Dendritic cell treated with granulocyte-macrophage colony-stimulating factor and Interleukin-4, amounts not matched to agents 40 ng/mL and 50 ng/mL, for 4 days (primary cell): ENCODE measurements around the gene SLC34A1.
A peak's percentile ranks its signal among the peaks of the same experiment; 100 is the strongest.

Source experiments
- H3K27ac Mint-ChIP-seq: one replicate; pipeline ENCODE4 v1.8.0; 2022; ENCODE audit warnings: mild to moderate bottlenecking, mixed read lengths
- H3K27me3 Mint-ChIP-seq: one replicate; pipeline ENCODE4 v1.8.0; 2022; ENCODE audit warnings: mild to moderate bottlenecking, mixed read lengths
- H3K36me3 Mint-ChIP-seq: one replicate; pipeline ENCODE4 v1.8.0; 2022; ENCODE audit warnings: low read depth, mixed read lengths
- H3K4me1 Mint-ChIP-seq: one replicate; pipeline ENCODE4 v1.8.0; 2022; ENCODE audit warnings: low read depth, mixed read lengths
- H3K4me3 Mint-ChIP-seq: one replicate; pipeline ENCODE4 v1.8.0; 2022; ENCODE audit warnings: mild to moderate bottlenecking, moderate library complexity, mixed read lengths
- H3K9me3 Mint-ChIP-seq: one replicate; pipeline ENCODE4 v1.8.0; 2022; ENCODE audit warnings: mixed read lengths
- intact Hi-C: fragments of 100-400 bp; cut with micrococcal nuclease; formaldehyde crosslinking; loops from one replicate; pipeline ENCODE4 v1.15.0; 2022

The SLC34A1 gene

DNA sequence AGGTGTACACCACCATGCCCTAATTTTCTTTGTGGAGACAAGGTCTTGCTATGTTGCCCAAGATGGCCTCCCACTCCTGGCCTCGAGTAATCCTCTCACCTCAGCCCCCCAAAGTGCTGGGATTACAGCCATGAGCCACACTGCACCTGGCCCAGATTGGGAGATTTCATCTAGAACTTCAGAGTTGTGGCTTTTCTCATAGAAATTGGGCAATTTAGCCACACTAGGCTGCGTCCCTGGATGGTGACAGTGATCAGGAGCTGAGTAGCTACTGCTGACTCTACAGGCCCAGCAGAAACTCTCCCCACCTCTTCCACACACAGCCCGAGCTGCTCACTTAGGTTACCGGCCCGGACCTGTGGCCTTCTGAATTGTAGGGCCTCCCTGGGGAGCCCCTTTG lies 8.5 kb downstream of the SLC34A1 start:
- intact Hi-C loops: loop anchor here (5.0 kb wide), 1 partner anchor 105 kb away; the partner anchor contains the start of gene PDLIM7
- peaks cover 22% of the 10 kb centered on the region for H3K27me3 Mint-ChIP-seq
- H3K4me1 Mint-ChIP-seq: peaks cover 58% of the 10 kb centered on the region
- no peaks in the 10 kb centered on the region for H3K9me3 Mint-ChIP-seq
- peak overlapping the region; percentile 7 for H3K27ac Mint-ChIP-seq
- no peak overlapping the region for H3K4me3 Mint-ChIP-seq
- no peaks in the 10 kb centered on the region for H3K36me3 Mint-ChIP-seq

DNA sequence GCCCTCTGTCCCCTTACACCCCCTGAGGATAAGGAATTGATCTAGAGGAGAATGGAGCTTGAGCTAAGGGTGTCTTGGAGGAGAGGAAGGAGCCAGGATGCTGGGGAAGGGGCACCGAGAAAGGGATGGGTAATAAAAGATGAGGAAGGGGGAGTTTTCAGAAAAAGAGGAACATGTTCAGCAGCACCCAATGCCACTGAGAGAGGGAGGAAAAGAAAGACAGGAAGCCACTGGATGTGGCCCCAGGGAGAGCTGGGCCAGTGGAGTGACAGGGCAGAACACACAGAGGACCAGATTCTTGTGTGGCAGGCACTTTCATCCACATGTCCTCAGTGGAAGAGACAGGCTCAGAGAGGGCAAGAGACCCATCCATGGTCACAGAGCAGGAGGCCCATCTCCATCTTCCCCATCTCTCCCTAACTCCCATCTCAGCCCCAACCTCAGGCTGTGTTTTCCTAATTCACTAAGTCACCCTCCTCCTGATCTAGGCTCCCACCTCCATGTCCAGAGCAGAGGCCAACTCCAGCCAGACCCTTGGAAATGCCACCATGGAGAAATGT lies 9.1 kb downstream of the SLC34A1 start:
- intact Hi-C loops: loop anchor here (5.0 kb wide), 1 partner anchor 104 kb away; the partner anchor contains the start of gene PDLIM7
- no peaks in the 10 kb centered on the region for H3K9me3 Mint-ChIP-seq
- peak overlapping the region; percentile 7 for H3K27ac Mint-ChIP-seq
- peaks cover 27% of the 10 kb centered on the region for H3K27me3 Mint-ChIP-seq
- no peaks in the 10 kb centered on the region for H3K36me3 Mint-ChIP-seq
- H3K4me1 Mint-ChIP-seq: peaks cover 54% of the 10 kb centered on the region
- no peak overlapping the region for H3K4me3 Mint-ChIP-seq

DNA sequence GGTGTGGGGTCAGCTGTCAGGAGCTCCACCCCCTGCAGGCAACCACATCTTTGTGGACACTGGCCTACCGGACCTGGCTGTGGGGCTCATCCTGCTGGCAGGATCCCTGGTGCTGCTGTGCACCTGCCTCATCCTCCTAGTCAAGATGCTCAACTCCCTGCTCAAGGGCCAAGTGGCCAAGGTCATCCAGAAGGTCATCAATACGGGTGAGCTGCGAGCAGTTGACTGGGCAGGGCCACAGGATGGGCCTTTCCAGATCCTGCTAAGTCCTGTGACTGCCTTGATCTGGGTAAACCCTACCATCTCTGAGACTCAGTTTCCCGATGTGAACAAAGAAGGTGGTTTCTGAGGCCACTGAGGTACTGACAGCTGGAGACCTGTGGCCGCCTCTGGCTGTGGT lies 9.8 kb downstream of the SLC34A1 start:
- no peak overlapping the region for H3K27ac Mint-ChIP-seq
- intact Hi-C loops: loop anchor here (5.0 kb wide), 1 partner anchor 103 kb away; the partner anchor contains the start of gene PDLIM7
- peaks cover 47% of the 10 kb centered on the region for H3K4me1 Mint-ChIP-seq
- H3K27me3 Mint-ChIP-seq: peaks cover 34% of the 10 kb centered on the region
- no peaks in the 10 kb centered on the region for H3K36me3 Mint-ChIP-seq
- H3K4me3 Mint-ChIP-seq: no peak overlapping the region
- H3K9me3 Mint-ChIP-seq: no peaks in the 10 kb centered on the region

DNA sequence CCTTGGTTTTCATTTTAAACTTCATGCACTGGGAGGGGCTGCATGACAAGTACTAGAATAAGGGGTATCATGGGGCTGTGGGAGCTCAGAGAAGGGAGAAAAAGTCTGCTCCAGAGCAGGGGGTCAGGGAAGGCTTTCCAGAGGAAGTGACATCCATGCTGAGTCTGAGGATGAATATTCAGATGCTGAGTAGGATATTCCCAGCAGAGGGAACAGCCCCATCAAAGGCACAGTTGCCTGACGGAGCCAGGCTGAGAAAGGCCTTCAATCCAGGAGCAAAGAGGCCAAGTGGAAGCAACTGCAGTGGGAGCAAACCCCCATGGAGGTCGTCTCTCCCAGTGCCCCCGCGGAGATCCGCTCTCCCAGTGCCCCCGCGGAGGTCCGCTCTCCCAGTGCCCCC lies 11.8 kb downstream of the SLC34A1 start:
- H3K27me3 Mint-ChIP-seq: peaks cover 52% of the 10 kb centered on the region
- H3K4me1 Mint-ChIP-seq: peaks cover 27% of the 10 kb centered on the region
- no peak overlapping the region for H3K27ac Mint-ChIP-seq
- intact Hi-C loops: no loop called here
- no peaks in the 10 kb centered on the region for H3K9me3 Mint-ChIP-seq
- no peaks in the 10 kb centered on the region for H3K36me3 Mint-ChIP-seq
- H3K4me3 Mint-ChIP-seq: no peak overlapping the region

DNA sequence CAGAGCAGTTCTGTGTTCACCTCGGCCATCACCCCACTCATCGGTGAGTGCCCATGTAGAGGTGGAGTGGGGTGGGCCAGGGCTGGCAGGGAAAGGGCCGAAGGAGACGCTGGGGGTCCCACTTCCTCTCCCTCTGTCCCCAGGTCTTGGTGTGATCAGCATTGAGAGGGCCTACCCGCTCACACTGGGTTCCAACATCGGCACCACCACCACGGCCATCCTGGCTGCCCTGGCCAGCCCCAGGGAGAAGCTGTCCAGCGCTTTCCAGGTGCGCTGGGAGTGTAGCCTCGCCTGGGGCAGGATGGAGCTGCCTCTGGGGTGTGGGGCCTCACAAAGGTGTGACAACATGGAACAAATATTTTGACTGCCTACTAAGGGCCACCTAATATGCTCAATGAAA lies 12.6 kb downstream of the SLC34A1 start:
- Mint-ChIP-seq H3K27me3 (peaks cover 55% of the 10 kb centered on the region), H3K4me1 (peaks cover 23% of the 10 kb centered on the region), H3K27ac (no peak overlapping the region), H3K36me3 (no peaks in the 10 kb centered on the region), H3K4me3 (no peak overlapping the region), H3K9me3 (no peaks in the 10 kb centered on the region)
- intact Hi-C loops: no loop called here

DNA sequence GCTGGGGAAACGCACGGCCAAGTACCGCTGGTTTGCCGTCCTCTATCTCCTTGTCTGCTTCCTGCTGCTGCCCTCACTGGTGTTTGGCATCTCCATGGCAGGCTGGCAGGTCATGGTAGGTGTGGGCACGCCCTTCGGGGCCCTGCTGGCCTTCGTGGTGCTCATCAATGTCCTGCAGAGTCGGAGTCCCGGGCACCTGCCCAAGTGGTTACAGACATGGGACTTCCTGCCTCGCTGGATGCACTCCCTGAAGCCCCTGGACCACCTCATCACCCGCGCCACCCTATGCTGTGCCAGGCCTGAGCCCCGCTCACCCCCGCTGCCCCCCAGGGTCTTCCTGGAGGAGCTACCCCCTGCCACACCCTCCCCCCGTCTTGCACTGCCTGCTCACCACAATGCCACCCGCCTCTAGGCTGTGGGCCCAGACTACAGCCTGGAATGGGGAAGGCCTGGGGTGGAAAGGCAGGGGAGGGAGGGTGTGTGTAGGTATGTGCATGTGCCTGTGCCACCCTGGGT lies 13.7 kb downstream of the SLC34A1 start:
- Mint-ChIP-seq H3K27ac (no peak overlapping the region), H3K4me1 (peaks cover 26% of the 10 kb centered on the region), H3K27me3 (peaks cover 65% of the 10 kb centered on the region), H3K4me3 (no peak overlapping the region), H3K36me3 (no peaks in the 10 kb centered on the region), H3K9me3 (no peaks in the 10 kb centered on the region)
- intact Hi-C loops: no loop called here

DNA sequence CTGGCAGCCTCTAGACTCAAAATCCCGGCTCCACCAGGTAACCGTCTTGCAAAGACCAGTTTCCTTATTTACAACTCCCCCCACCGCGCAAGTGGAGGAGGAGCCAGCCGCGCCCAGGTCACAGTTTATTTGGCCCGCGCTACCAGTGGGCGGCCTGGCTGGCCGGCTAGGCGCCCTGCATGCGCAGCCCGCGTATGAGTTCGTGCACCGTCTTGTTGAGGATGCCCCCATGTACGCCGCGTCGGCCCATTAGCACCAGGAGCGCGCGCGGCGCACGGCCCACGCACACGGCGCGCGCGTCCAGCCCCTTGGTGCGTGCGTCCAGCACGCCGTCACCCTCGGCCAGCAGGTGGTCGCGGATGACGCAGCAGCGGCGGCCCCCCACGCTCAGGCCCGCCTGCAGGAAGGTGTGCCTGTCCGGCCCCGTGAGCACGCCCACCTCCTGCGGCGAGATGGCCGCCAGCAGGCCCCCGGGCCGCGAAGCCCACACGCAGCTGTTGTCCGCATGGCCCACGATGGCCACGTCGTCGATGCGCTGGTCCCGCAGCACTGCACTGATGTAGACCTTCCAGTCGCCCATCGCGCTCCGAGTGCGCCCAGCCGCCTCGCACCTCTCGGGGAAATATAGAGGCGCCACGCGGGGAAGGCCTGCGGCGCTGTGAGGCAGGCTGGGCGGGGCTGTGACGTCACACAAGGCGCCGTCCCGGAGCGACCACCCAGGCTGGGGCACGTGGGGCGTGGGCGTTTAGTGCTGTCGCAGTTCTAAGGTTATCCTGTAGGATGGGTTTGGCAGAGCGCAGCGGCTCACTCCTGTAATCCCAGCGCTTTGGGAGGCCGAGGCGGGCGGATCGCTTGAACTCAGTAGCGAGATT lies 16.0 kb downstream of the SLC34A1 start, which contains the start of gene PFN3:
PFN3 (minus strand) TSS at position 665 of the 872 bp plus-strand sequence; CDS start at position 580, 85 bp downstream.
- Mint-ChIP-seq H3K9me3 (no peaks in the 10 kb centered on the region), H3K27me3 (peaks cover 86% of the 10 kb centered on the region), H3K27ac (no peak within 1 kb of the TSS), H3K4me3 (no peak within 1 kb of the TSS), H3K36me3 (no peaks in the 10 kb centered on the region), H3K4me1 (peaks cover 35% of the 10 kb centered on the region)
- intact Hi-C loops: loop anchor here (5.0 kb wide), 1 partner anchor 107 kb away; the partner anchor contains the start of gene DOK3

DNA sequence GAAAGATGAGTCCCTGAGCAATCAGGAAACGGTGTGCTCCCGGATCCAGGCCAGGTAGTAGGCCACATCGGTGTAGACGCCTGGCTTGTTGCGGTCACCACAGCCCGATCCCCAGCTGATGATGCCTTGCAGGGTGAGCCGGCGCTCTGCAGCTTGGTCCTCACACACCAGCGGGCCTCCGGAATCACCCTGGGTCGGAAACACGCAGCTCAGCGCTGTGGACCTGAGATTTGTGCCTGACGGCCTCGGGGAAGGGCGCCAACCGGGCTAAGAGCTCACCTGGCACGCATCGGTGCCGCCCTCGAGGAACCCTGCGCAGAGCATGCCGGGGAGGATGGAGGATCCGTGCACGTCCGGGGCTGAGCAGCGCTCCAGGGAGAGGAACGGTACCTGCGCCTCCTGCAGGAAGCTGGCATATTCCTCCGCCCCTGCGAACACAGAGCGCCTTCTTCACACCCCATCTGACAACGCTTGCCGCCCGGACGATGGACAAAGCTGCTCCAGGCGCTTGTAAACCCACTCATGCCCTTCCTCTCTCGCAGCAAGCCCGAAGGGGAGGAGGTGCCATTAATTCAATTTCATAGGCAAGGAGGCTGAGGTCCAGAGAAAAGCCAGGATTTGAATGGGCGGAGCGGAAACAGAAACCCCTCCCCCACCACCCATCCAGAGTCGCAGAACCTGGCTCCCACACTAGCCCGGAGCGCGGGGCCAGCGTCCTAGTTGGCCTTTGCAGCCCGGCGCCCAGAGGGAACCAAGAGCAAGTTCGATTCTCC lies 18.2 kb downstream of the SLC34A1 start:
- Mint-ChIP-seq H3K4me3 (no peak overlapping the region), H3K27me3 (peaks cover 75% of the 10 kb centered on the region), H3K4me1 (peaks cover 42% of the 10 kb centered on the region), H3K9me3 (no peaks in the 10 kb centered on the region), H3K36me3 (no peaks in the 10 kb centered on the region), H3K27ac (no peak overlapping the region)
- intact Hi-C loops: loop anchor here (5.0 kb wide), 1 partner anchor 105 kb away; the partner anchor contains the start of gene DOK3

DNA sequence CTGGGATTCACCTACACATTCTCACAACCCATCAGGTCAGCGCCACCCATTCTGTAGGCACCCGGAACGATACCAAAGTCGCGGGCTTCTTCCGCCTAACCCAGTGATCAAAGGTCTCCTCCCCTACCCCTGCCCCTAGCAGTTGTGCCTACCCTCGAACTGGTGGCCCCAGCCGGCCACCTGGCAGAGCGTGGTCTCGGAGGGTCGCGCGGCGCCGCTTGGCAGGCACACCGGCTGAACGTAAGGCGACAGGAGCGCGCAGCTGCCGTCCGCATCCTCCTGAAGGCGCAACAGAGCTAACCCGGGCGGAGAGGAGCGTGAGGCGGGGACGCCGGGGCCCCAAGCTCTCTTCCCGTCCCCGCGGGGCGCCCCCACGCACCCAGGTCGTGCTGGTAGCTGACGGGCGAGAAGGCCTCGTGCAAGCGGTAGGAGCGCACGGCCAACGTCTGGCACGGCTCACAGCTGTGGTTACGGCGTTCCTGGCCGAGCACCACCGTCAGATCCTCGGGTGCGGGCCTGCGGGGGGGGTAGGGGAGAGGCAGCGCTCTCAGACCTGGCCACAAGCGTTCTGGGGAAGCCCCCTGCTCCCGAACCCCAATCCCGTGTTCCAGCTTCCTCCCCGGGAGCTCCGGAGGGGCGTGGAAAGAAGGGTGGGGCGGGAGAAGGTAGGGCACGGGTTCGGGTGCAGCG lies 19.0 kb downstream of the SLC34A1 start:
- H3K4me3 Mint-ChIP-seq: peak overlapping the region; percentile 69
- H3K36me3 Mint-ChIP-seq: no peaks in the 10 kb centered on the region
- peaks cover 42% of the 10 kb centered on the region for H3K4me1 Mint-ChIP-seq
- H3K27me3 Mint-ChIP-seq: peaks cover 72% of the 10 kb centered on the region
- H3K27ac Mint-ChIP-seq: no peak overlapping the region
- intact Hi-C loops: loop anchor here (5.0 kb wide), 1 partner anchor 104 kb away; the partner anchor contains the start of gene DOK3
- no peaks in the 10 kb centered on the region for H3K9me3 Mint-ChIP-seq

DNA sequence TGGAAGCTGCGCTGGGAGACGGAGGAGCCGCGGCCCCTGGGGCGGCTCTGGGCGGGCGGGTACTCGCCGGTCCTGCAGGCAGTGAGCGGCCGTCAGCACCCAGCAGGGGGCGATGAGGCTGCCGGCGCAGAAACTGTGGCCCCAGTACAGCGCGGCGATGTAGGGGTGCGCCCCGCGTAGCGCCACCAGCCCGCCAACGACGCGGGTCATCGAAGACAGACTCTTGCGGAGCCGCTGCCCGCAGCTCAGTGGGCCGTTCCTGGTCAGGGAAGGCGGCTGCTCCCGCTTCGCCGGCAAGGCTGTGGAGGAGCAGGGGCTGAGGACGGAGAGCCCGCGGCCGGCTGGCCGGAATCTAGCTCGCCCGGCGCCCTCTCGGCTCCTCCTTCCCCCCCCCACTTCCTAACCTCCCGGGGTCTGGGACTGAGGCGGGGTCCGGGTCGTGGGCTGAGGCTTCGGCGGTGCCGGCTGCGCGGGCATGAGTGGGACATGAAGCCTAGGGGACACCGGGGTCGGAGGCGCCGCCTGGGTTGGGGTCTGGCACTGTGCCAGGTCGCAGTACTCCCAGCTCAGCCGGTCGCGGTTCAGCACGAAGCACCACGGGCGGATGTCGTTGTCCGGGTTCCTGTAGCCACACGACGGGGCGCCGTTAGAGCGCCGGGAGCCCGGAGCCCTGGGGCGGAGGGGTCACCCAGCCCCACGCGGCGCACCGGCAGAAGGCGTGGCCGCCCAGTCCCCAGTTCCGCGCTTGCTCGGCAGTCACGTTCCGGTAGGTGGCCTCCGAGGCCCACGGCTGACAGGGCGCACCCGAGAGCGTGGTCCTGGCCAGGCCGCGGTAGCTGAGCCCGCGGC lies 19.8 kb downstream of the SLC34A1 start:
- Mint-ChIP-seq H3K4me3 (peak overlapping the region; percentile 69), H3K27ac (no peak overlapping the region), H3K4me1 (peaks cover 44% of the 10 kb centered on the region), H3K27me3 (peaks cover 65% of the 10 kb centered on the region), H3K36me3 (no peaks in the 10 kb centered on the region), H3K9me3 (no peaks in the 10 kb centered on the region)
- intact Hi-C loops: loop anchor here (1.0 to 5.0 kb wide), 2 partner anchors 50 to 103 kb away; partner anchors contain the start of gene DOK3

DNA sequence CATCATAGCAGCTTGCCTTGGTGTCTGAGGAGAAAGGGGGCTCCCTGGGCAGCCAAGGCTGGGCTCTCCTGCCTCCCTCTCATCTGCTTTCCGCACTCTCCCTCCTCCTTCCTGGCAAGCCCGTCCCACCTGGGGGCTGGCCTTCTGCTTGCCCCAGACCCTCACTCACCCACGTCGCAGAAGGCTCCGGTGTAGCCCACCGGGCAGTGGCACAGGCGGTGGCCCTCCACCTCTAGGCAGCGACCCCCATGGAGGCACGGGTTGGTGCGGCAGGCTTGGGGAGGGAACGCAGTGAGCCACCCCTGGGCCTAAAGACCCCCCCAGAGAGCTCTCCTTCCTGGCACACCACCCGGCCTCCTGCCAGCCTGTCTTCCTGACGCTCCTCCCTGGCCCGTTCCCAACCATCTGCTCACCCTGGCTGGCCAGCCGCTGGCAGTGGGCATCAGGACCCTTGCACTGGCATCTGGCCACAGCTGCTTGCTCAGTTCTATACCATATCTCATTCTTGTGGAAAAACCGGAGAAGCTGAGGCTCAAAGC lies 20.5 kb downstream of the SLC34A1 start:
- H3K27ac Mint-ChIP-seq: no peak overlapping the region
- H3K36me3 Mint-ChIP-seq: no peaks in the 10 kb centered on the region

DNA sequence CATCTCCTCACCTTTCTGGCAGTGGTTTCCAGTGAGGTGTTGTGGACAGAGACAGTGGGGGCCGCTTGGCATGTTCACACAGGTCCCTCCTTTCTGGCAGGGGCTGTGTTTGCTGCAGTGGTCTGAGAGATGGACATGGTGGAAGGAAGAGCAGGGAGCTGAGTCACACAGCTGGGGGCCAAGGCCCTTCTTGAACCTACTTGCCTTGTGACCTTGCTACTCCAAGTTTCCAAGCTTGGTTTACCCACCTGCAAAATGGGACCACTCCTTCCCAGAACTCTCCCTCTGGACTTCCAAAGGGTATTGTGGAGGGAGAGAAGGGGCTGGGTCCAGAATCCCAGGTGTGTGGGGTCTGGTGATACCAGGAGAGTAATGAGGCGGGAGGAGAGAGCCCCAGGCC lies 21.1 kb downstream of the SLC34A1 start:
- Mint-ChIP-seq H3K36me3 (no peaks in the 10 kb centered on the region), H3K4me3 (no peak overlapping the region), H3K27me3 (peaks cover 59% of the 10 kb centered on the region), H3K27ac (peak overlapping the region; percentile 34), H3K4me1 (peaks cover 48% of the 10 kb centered on the region), H3K9me3 (no peaks in the 10 kb centered on the region)
- intact Hi-C loops: no loop called here

More for the DNA sequence above, 20.5 kb downstream of the SLC34A1 start:
- Mint-ChIP-seq H3K9me3 (no peaks in the 10 kb centered on the region), H3K4me3 (peak overlapping the region; percentile 69), H3K4me1 (peaks cover 48% of the 10 kb centered on the region), H3K27me3 (peaks cover 65% of the 10 kb centered on the region)
- intact Hi-C loops: loop anchor here (1.0 to 5.0 kb wide), 2 partner anchors 50 to 103 kb away; partner anchors contain the start of gene DOK3
